Naive thymus-derived CD8-positive, alpha-beta T cell (primary cell): ENCODE data around the gene SSC5D. TPM values are rescaled to one million over a fixed set of nuclear protein-coding genes. Genes with fewer than 3 reads are reported as not detected.

Experiments used
- ATAC-seq, 2 donors: fragments of 150-1000 bp; cut with Tn5 transposase in 1 of 2; sonication (Bioruptor Pico), chemical (Tn5 transposase) in 1 of 2; 1 replicate in 1 of 2; 2 replicates in 1 of 2; pipeline ENCODE4 v1.10.0; 2021; ENCODE audit warnings: mild to moderate bottlenecking in 2 of 2, moderate library complexity in 2 of 2
- POLR2A ChIA-PET: fragments of 350-600 bp; sonication (Branson Sonifier 250); formaldehyde crosslinking; loops from one replicate; lab custom pipeline; 2021; ENCODE audit warnings: antibody characterized with exemption; lab: Charles Lee
- DNase-seq, 10 donors: peaks; one replicate each; pipeline versions ENCODE4 v3.0.0 to v3.0.0-alpha.2; 2020 to 2022
- H3K27ac Mint-ChIP-seq, 10 donors: one replicate each; pipeline ENCODE4 v1.8.0; 2020 to 2022; ENCODE audit warnings: mild to moderate bottlenecking in 10 of 10, mixed read lengths in 10 of 10, moderate library complexity in 4 of 10, inconsistent platforms in 1 of 10
- H3K27me3 Mint-ChIP-seq, 5 donors: one replicate each; pipeline ENCODE4 v1.8.0; 2021 to 2022; ENCODE audit warnings: mixed read lengths in 5 of 5
- H3K36me3 Mint-ChIP-seq, 3 donors: one replicate each; pipeline ENCODE4 v1.8.0; 2020 to 2022; ENCODE audit warnings: mixed read lengths in 3 of 3, mild to moderate bottlenecking in 2 of 3, inconsistent platforms in 1 of 3
- H3K4me1 Mint-ChIP-seq, 4 donors: one replicate each; pipeline ENCODE4 v1.8.0; 2021 to 2022; ENCODE audit warnings: mixed read lengths in 4 of 4
- H3K4me3 Mint-ChIP-seq, 10 donors: one replicate each; pipeline ENCODE4 v1.8.0; 2020 to 2022; ENCODE audit warnings: mild to moderate bottlenecking in 10 of 10, mixed read lengths in 10 of 10, moderate library complexity in 6 of 10, inconsistent platforms in 1 of 10
- H3K9me3 Mint-ChIP-seq, 9 donors: one replicate each; pipeline ENCODE4 v1.8.0; 2020 to 2022; ENCODE audit warnings: mixed read lengths in 9 of 9, mild to moderate bottlenecking in 3 of 9, inconsistent platforms in 1 of 9, moderate library complexity in 1 of 9
- polyA plus RNA-seq, 3 donors: library from polyadenylated mRNA; unstranded; fragments of 300-500 nt; fragmentation: Illumina TruSeq; gene quantifications; one replicate each; pipeline ENCODE4 v1.2.3, GENCODE V29; 2021
- total RNA-seq, 8 experiments: library from RNA in 2 of 8; stranded (reverse) in 2 of 8; gene quantifications; one replicate each; pipeline ENCODE4 v1.2.3 and lab custom pipeline; 2021 to 2026

The SSC5D gene
- total and polyA plus RNA-seq, 5 experiments from 2014 or later: 0.02 to 1.4 (median 0.72) TPM; not detected in 1

DNA sequence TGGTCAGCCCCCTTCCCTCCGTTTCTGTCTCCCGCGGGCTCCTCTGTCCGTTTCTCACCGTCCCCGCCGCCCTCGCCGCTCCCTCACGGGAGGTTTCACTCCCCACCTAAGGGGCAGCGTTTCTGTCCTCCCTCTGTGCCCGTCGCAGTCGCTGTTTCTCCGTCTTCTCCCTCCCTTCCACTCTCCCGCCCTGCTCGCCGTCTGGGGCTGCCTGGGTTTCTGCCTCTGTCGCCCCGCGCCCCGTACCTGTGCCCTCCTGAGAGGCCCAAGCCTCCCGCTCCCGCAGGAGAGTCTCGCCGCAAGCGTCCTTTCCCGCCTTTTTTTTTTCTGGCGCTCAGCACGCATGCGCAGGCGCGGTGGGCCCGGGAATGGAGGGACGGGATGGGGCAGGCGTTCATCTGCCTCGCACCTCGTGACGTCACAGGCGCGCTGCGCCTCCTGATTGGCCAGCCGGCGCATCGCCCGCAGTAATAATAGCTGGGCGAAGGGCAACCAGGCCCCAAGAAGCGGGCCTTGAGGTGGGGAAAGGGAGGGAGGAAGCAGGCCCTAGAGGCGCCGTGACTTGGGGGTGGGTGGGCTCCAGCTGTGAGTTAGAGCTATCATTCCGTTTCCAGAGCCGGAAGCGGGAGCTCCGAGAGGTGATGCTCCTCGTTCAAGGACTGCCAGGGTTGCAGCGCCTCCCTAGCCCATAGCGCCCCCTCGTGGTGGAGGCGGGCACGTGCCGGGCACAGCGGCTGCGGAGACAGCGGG lies 15.4 kb downstream of the SSC5D start:
- peak; percentile 94 to 95 for ATAC-seq
- Mint-ChIP-seq H3K4me1 (peaks cover 11 to 15% (median 13%) of the 10 kb centered on the region in 4 donors), H3K9me3 (no peaks in the 10 kb centered on the region), H3K27ac (peak overlapping the region; percentile 43 to 94 (median 86)), H3K4me3 (peak overlapping the region; percentile 77 to 90 (median 84)), H3K36me3 (no peaks in the 10 kb centered on the region), H3K27me3 (peaks cover 0 to 7% (median 1%) of the 10 kb centered on the region in 5 donors)
- DNase-seq: peak; percentile 82 to 98 (median 93)
- POLR2A ChIA-PET: interaction anchor here (0.7 to 1.9 kb wide), 16 partner anchors 17 to 363 kb away, joined by 3 to 16 read pairs (median 3); partner anchors contain the start of genes ISOC2, KMT5C, NAT14 and SYT5

DNA sequence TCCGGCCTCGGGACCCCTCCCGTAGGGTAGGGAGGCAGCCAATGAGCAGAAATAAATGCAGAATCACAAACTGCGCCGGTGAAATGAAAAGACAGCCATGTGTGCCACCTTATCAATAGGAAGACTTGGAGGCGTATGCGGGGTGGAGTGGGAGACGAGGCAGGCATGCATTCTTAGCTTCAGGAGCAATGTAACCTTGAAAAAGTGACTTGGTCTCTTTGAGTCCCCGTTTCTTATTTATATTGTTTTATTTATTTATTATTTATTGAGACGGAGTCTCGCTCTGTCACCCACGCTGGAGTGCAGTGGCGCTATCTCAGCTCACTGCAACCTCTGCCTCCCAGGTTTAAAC lies 16.0 kb downstream of the SSC5D start:
- Mint-ChIP-seq H3K27me3 (peaks cover 0 to 7% (median 1%) of the 10 kb centered on the region in 5 donors), H3K4me1 (peaks cover 11 to 15% (median 13%) of the 10 kb centered on the region in 4 donors), H3K27ac (peak overlapping the region in 4 of 10 donors; percentile 58 to 94 (median 84)), H3K4me3 (peak overlapping the region; percentile 62 to 89 (median 82)), H3K9me3 (no peaks in the 10 kb centered on the region), H3K36me3 (no peaks in the 10 kb centered on the region)
- POLR2A ChIA-PET: interaction anchor here (0.8 to 1.9 kb wide), 15 partner anchors 17 to 363 kb away, joined by 3 to 16 read pairs (median 3); partner anchors contain the start of genes ISOC2, KMT5C, NAT14 and SYT5
- DNase-seq: no peak
- ATAC-seq: no peak

DNA sequence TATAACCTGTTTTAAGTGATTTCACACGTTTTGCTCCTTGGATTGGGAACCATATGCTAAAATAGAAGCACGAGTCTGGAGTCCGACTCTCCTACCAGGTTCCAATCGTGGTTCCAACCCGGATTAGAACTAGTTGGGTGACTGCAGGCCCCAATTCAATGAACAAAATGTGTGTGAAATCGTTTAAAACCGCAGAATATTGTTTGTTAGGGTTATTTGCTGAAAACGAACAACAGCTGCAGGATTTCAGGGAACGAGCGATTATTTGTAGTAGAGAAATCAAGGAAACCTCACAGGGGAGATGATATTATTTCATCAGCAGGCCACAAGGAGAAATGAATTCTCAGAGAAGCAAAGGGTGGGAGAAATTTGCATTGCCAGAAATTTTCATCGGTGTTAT lies 16.7 kb downstream of the SSC5D start:
- ATAC-seq (no peak), DNase-seq (no peak)
- Mint-ChIP-seq H3K36me3 (no peaks in the 10 kb centered on the region), H3K27me3 (peaks cover 0 to 7% (median 1%) of the 10 kb centered on the region in 5 donors), H3K4me3 (peak overlapping the region in 1 of 10 donors; percentile 36), H3K9me3 (no peaks in the 10 kb centered on the region), H3K4me1 (peaks cover 11 to 15% (median 13%) of the 10 kb centered on the region in 4 donors), H3K27ac (no peak overlapping the region)
- POLR2A ChIA-PET: interaction anchor here (1.4 to 1.9 kb wide), 3 partner anchors 28 to 142 kb away, joined by 3 to 16 read pairs (median 3); partner anchors contain the start of gene ZNF628

DNA sequence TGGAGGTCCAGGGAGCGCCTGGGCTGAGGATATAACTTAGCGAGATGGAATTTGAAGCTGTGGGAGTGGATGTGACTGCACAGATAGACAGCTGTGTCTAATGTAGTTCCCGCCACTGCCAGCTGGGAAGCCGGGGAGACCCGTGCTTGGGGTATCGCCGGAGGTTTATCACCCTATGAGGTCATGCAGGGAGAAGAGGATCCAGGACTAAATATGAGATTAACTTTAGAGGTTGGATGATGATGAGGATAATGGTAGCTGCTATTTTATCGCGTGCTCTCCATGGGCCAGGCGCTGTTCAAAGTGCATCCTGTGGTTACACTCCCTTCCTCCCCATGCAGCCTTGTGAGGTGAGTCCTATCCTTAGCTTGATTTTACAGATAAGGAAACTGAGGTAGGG lies 19.9 kb downstream of the SSC5D start:
- H3K27me3 Mint-ChIP-seq: peaks cover 0 to 16% (median 3%) of the 10 kb centered on the region in 5 donors
- DNase-seq (no peak), ATAC-seq (no peak)
- no peak overlapping the region for H3K27ac Mint-ChIP-seq
- no peaks in the 10 kb centered on the region for H3K36me3 Mint-ChIP-seq
- H3K4me1 Mint-ChIP-seq: peaks cover 8 to 12% (median 11%) of the 10 kb centered on the region in 4 donors
- no peak overlapping the region for H3K4me3 Mint-ChIP-seq
- POLR2A ChIA-PET: no interaction called here
- no peaks in the 10 kb centered on the region for H3K9me3 Mint-ChIP-seq

DNA sequence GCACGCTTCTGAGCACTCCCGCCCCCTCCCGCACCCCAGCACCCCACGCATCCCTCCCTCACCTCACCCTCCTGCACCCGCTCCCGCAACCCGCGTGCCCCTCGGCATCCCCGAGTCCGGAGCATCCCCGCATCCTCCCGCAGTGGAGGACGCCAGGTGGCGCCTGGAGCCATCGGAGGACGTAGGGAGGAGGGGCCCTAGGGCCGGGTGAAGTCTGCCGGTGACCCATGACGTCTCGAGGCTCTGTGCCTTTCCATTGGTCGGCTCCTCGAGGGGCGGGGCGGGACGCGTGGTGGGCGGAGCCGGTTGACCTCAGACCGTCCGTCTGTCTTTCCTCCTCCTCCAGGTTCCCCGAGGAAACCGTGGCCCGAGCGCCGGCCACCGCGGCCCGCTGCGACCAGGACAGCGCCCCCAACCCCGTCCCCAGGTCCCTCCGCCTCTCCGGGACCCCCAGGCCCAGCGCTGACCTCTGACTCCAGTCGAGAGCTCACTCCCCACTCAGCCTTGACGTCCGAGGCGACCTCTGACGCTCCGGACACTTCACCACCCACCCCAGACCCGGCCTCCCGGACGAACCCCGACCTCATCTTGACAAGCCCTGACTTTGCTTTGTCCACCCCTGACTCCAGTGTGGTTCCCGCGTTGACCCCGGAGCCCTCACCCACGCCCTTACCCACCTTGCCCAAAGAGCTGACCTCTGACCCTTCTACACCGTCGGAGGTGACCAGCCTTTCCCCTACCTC lies 28.8 kb downstream of the SSC5D start:
- H3K36me3 Mint-ChIP-seq: no peaks in the 10 kb centered on the region
- peaks cover 0 to 6% (median 0%) of the 10 kb centered on the region in 5 donors for H3K27me3 Mint-ChIP-seq
- peak overlapping the region; percentile 66 to 90 (median 84) for H3K4me3 Mint-ChIP-seq
- DNase-seq (peak; percentile 82 to 95 (median 87)), ATAC-seq (peak; percentile 100)
- H3K9me3 Mint-ChIP-seq: no peaks in the 10 kb centered on the region
- peak overlapping the region; percentile 41 to 96 (median 92) for H3K27ac Mint-ChIP-seq
- peaks cover 2 to 10% (median 4%) of the 10 kb centered on the region in 4 donors for H3K4me1 Mint-ChIP-seq
- POLR2A ChIA-PET: interaction anchor here (0.7 to 1.5 kb wide), 4 partner anchors 11 to 115 kb away, joined by 3 to 5 read pairs (median 4); partner anchors contain the start of gene ZNF865

DNA sequence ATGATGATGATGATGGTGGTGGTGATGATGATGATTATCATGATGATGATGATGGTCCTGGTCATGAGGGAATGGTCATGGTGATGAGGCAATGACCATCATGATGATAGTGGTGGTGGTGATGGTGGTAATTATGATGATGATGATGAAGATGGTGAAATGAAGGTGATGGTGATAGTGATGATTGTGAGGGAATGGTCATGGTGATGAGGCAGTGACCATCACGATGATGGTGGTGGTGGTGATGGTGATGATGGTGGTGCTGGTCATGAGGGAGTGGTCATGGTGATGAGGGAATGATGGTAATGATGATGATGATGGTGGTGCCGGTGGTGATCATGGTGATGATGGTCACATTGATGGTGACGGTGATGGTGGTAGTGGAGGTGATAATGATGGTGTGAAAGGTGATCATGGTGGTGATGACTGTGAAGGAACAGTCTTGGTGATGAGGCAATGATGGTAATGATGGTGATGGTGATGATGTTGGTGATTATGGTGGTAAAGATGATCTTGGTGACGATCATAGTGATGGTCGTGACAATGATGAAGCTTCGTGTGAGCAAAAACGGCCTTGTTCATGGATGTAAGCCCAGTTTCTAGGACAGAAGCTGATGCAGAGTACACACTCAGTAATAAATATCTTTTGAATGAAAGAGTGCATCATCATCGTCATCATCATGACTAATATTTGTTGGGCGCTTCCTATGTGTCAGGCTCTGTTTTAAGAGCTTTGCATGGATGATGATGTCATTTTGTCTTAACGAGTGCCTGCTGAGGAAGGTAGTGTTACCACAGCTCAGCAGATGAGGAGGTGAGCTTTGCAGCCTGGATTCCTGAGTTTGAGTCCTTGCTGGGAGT lies 31.4 kb downstream of the SSC5D start:
- POLR2A ChIA-PET: no interaction called here
- no peak for DNase-seq
- H3K4me1 Mint-ChIP-seq: peaks cover 2 to 10% (median 3%) of the 10 kb centered on the region in 4 donors
- H3K9me3 Mint-ChIP-seq: no peaks in the 10 kb centered on the region
- peaks cover 0 to 5% (median 0%) of the 10 kb centered on the region in 5 donors for H3K27me3 Mint-ChIP-seq
- no peak overlapping the region for H3K27ac Mint-ChIP-seq
- no peaks in the 10 kb centered on the region for H3K36me3 Mint-ChIP-seq
- ATAC-seq: no peak
- no peak overlapping the region for H3K4me3 Mint-ChIP-seq

DNA sequence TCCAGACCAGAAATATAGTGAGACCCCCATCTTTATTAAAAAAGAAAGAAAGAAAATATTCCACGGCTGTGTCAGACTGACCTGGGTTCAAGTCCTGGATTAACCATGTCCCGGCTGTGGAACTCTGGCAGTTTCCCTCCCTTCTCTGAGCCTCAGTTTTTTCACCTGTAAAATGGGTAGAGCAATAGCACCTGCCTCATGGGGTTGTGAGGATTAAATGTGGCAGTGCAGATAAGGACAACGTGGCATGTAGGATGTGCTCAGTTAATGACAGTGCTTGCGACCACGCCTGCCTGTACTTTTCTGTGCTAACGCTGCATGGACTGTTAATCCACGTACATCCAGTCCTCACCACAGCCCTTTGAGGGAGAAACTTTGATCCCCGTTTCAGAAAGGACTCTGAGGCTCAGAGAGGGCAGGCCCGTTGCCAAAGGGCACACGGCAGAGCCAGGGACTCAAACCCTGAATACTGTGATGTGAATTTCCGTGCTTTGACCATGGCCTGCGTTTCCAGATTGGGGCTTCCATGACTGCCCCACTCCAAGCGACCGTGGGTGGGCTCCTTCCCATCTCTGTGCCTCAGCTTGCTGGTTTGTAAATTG lies 32.6 kb downstream of the SSC5D start:
- H3K27me3 Mint-ChIP-seq: peaks cover 0 to 8% (median 5%) of the 10 kb centered on the region in 5 donors
- POLR2A ChIA-PET: no interaction called here
- H3K36me3 Mint-ChIP-seq: no peaks in the 10 kb centered on the region
- no peak for ATAC-seq
- DNase-seq: no peak
- H3K4me3 Mint-ChIP-seq: no peak overlapping the region
- no peak overlapping the region for H3K27ac Mint-ChIP-seq
- H3K4me1 Mint-ChIP-seq: peaks cover 2 to 10% (median 3%) of the 10 kb centered on the region in 4 donors
- H3K9me3 Mint-ChIP-seq: no peaks in the 10 kb centered on the region

DNA sequence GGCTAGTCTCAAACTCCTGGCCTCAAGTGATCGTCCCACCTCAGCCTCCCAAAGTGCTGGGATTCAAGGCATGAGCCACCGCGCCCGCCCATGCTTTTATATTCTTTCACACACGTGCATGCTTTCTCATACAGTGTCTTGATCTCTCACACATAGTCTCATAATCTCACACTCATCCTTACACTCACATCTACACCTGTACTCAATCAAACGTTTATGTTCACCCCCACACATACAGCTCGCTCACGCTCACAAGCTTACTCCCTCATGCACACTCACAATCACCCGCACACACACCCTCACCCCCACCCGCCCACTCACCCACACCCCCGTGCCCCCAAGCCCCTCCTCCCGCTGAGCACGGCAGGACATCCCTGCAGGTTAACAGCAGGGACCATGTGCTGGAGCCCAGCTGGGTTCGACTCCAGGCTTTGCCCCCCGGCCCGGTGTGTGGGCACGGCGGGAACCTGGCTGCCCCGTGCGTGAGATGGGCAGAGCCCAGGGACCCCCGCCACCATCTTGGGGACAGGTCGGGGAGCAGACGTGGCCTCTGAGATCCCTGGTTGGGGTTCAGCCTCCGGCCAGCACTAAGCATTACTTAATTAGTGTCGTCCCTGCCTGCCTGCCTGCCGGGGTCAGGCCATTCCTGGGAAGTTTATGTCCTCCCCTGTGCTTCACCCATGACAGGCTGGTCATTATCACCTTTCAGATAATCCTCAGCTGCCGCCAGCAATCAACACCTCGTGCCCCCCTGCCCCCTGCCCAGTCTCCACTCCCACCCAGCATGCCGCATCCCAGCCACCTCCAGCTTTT lies 37.3 kb downstream of the SSC5D start:
- H3K27ac Mint-ChIP-seq: peak overlapping the region in 1 of 10 donors; percentile 82
- POLR2A ChIA-PET: no interaction called here
- no peak for DNase-seq

DNA sequence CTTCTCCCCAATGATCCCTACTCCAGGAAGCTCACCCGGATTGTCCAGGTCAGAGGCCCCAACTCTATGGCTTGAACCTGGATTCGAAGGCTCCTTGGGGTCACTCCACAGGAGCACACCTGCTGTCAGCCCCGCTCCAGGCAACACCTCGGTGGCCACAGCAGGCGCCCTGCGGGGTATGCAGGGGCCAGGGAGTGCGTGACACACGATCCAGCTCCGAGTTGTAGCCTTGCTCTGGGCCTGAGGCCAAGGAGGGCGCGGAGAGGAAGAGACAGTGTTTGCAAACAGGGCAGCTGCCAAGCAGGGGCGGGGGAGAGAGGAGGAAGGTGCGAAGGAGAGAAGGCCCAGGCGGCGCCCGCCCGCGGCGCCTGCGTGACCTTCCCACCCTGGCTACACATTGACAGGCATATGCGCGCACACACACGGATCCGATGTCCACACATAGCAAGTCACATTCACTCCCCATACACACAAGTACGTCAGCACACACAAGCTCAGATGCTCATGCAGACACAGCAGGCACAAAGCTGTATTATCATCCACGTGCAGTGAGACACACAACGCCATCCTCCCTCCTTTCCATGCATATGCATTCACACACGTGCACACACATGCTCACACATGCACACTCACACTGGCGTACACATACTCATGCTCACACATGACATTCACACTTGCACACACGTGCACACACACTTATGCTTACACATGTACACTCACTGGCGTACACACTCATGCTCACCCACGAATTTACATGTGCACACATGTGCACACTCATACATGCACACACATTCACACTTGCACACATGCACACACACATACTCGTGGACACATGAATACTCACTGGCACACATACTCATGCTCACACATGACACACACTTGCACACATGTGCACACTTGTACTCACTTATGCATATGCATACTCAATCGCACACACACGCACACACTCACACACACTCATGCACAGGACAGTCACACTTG lies 38.3 kb downstream of the SSC5D start:
- H3K27ac Mint-ChIP-seq: no peak overlapping the region
- no peaks in the 10 kb centered on the region for H3K4me1 Mint-ChIP-seq
- no peaks in the 10 kb centered on the region for H3K36me3 Mint-ChIP-seq
- H3K4me3 Mint-ChIP-seq: no peak overlapping the region
- DNase-seq: no peak
- POLR2A ChIA-PET: no interaction called here
- H3K27me3 Mint-ChIP-seq: peaks cover 0 to 13% (median 5%) of the 10 kb centered on the region in 5 donors
- ATAC-seq: no peak
- no peaks in the 10 kb centered on the region for H3K9me3 Mint-ChIP-seq

More for the DNA sequence above, 37.3 kb downstream of the SSC5D start:
- Mint-ChIP-seq H3K9me3 (no peaks in the 10 kb centered on the region), H3K4me3 (no peak overlapping the region), H3K36me3 (no peaks in the 10 kb centered on the region), H3K27me3 (peaks cover 0 to 13% (median 5%) of the 10 kb centered on the region in 5 donors), H3K4me1 (no peaks in the 10 kb centered on the region)
- ATAC-seq: no peak

DNA sequence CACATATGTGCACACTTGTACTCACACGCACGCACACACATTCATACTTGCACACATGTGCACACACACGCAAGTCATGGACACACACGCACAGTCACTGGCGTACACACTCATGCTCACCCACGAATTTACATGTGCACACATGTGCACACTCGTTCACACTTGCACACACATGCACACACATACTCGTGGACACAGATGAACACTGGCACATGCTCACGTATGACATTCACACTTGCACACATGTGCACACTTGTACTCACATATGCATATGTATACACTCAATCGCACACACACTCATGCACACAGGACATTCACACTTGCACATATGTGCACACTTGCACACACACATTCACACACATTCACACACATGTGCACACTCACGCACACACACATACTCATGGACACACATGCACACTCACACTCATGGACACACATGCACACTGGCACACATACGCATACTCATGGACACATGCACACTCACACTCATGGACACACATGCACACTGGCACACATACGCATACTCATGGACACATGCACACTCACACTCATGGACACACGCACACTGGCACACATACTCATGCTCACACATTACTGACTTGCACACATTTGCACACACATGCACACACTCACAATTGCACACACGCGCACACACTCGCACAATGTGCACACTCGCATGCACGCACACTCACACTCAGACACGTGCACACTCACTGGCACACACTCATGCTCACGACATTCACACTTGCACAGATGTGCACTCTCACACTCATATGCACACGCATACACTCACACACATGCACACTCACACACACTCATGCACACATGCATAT lies 39.2 kb downstream of the SSC5D start:
- Mint-ChIP-seq H3K27me3 (peaks cover 0 to 13% (median 5%) of the 10 kb centered on the region in 5 donors), H3K4me3 (no peak overlapping the region), H3K4me1 (no peaks in the 10 kb centered on the region), H3K9me3 (no peaks in the 10 kb centered on the region), H3K27ac (no peak overlapping the region), H3K36me3 (no peaks in the 10 kb centered on the region)
- DNase-seq (no peak), ATAC-seq (no peak)
- POLR2A ChIA-PET: no interaction called here
